ENCODE measurements around the gene ARMH2. TPM values are rescaled to one million over a fixed set of nuclear protein-coding genes. Genes with fewer than 3 reads are reported as not detected.

Gene ARMH2
- total and polyA plus RNA-seq, 2 donors (not counting 3 experiments of a cell fraction or from before 2014, with no cell fraction given), result not detected

GRCh38 chr6:24780206-24780605 is 18.5 kb downstream of the ARMH2 start:
- no peak for TF ChIP-seq JUN (IDR thresholded peaks at IDR 0.05; ENCODE audit: borderline replicate concordance, insufficient read depth, insufficient read length, low read depth)
- TF ChIP-seq MAX (IDR thresholded peaks at IDR 0.05; ENCODE audit: insufficient read depth, insufficient read length), result no peak
- dilution Hi-C loops (cut with MboI; ENCODE audit: extremely low pct_ligation_motif_present, low sequenced_read_pairs), result no loop called here
- no peaks in the 10 kb centered on the region for H3K9me1 ChIP-seq (replicated peaks; ENCODE audit: control insufficient read depth, extremely low read depth, insufficient read depth, low read length)
- no peaks in the 10 kb centered on the region for H3K27me3 ChIP-seq (ENCODE audit: control insufficient read depth in 2 of 2, insufficient read depth in 2 of 2, low read length in 2 of 2)
- H3K4me2 ChIP-seq (ENCODE audit: insufficient read depth, low read length), result no peak overlapping the region
- H3K9ac ChIP-seq (replicated peaks; ENCODE audit: extremely low read depth, insufficient read depth, low read length), result no peak overlapping the region
- H4K20me1 ChIP-seq (replicated peaks; ENCODE audit: control insufficient read depth, extremely low read depth, insufficient read depth, low read length), result no peaks in the 10 kb centered on the region
- H3K27ac ChIP-seq (ENCODE audit: insufficient read depth, low read depth, low read length), result no peak overlapping the region
- no peak overlapping the region for H2AFZ ChIP-seq (ENCODE audit: low read depth, low read length)
- peaks cover 19% of the 10 kb centered on the region for H3K4me1 ChIP-seq (ENCODE audit: control insufficient read depth, extremely low read depth, insufficient read depth, low read length)
- H3K4me3 ChIP-seq (replicated peaks in 1 of 3; ENCODE audit: insufficient read depth in 1 of 3, low read depth in 1 of 3, low read length in 3 of 3), result no peak overlapping the region
- BruUV-seq (replicated peaks), result no TSS peak
- CTCF ChIA-PET, result no interaction called here
- intact Hi-C loops (cut with micrococcal nuclease), result no loop called here
- peaks cover 0 to 19% of the 10 kb centered on the region in 2 experiments for H3K36me3 ChIP-seq (ENCODE audit: control insufficient read depth in 2 of 2, extremely low read depth in 1 of 2, insufficient read depth in 2 of 2, low read length in 2 of 2)
- no peak for DNase-seq (ENCODE audit: low read depth, low spot score)
- no peaks in the 10 kb centered on the region for H3K9me3 ChIP-seq (replicated peaks; ENCODE audit: control insufficient read depth, insufficient read depth, low read length)
- peaks cover 54% of the 10 kb centered on the region for H3K79me2 ChIP-seq (ENCODE audit: control insufficient read depth, insufficient read depth, low read length)
- POLR2A ChIA-PET, result no interaction called here
- no peak for FAIRE-seq

- no peak for TF ChIP-seq EZH2 (IDR thresholded peaks at IDR 0.05; ENCODE audit: borderline replicate concordance, low read depth, low read length, severe bottlenecking)
- Histone ChIP-seq H3K9me3 (replicated peaks; ENCODE audit: control insufficient read depth, insufficient read depth, low read length) (no peaks in the 10 kb centered on the region), H2AFZ (ENCODE audit: low read depth, low read length) (no peak overlapping the region), H3K27ac (ENCODE audit: insufficient read depth, low read depth, low read length) (no peak overlapping the region), H3K4me2 (ENCODE audit: insufficient read depth, low read length) (no peak overlapping the region), H3K9ac (replicated peaks; ENCODE audit: extremely low read depth, insufficient read depth, low read length) (no peak overlapping the region), H3K4me1 (ENCODE audit: control insufficient read depth, extremely low read depth, insufficient read depth, low read length) (peaks cover 19% of the 10 kb centered on the region), H3K4me3 (replicated peaks in 1 of 3; ENCODE audit: insufficient read depth in 1 of 3, low read depth in 1 of 3, low read length in 3 of 3) (no peak overlapping the region), H3K36me3 (ENCODE audit: control insufficient read depth in 2 of 2, extremely low read depth in 1 of 2, insufficient read depth in 2 of 2, low read length in 2 of 2) (peaks cover 0 to 19% of the 10 kb centered on the region in 2 experiments), H3K9me1 (replicated peaks; ENCODE audit: control insufficient read depth, extremely low read depth, insufficient read depth, low read length) (no peaks in the 10 kb centered on the region), H3K27me3 (ENCODE audit: control insufficient read depth in 2 of 2, insufficient read depth in 2 of 2, low read length in 2 of 2) (no peaks in the 10 kb centered on the region), H4K20me1 (replicated peaks; ENCODE audit: control insufficient read depth, extremely low read depth, insufficient read depth, low read length) (no peaks in the 10 kb centered on the region), H3K79me2 (ENCODE audit: control insufficient read depth, insufficient read depth, low read length) (peaks cover 54% of the 10 kb centered on the region)
- ChIA-PET CTCF (interaction anchor here (0.9 to 1.6 kb wide), 3 partner anchors 11 to 198 kb away, joined by 3 to 7 read pairs (median 3); no protein-coding TSS in a partner anchor), POLR2A (no interaction called here)
- FAIRE-seq, result no peak
- peak; percentile 18 for DNase-seq (ENCODE audit: low read depth, low spot score)
- intact Hi-C loops (cut with micrococcal nuclease) (loop anchor here (5.0 to 10.0 kb wide), 3 partner anchors 238 to 395 kb away; no protein-coding TSS in a partner anchor), dilution Hi-C loops (cut with MboI; ENCODE audit: extremely low pct_ligation_motif_present, low sequenced_read_pairs) (no loop called here)
- no TSS peak for BruUV-seq (replicated peaks)
Observed at GRCh38 chr6:24779416-24780016, 19.2 kb downstream of the ARMH2 start.
